Amniotic stem cell (primary cell): ENCODE results near the gene SENP7.
A peak's percentile ranks its signal among the peaks of the same experiment; 100 is the strongest.
"Not testable (repeated sequence)": the region's sequence is repeated elsewhere in the genome, so short reads cannot be mapped to it uniquely, and the experiment has no call there.

Experiments
- DNase-seq: peaks from one replicate; lab custom pipeline; 2025; lab: John Stamatoyannopoulos, UW

The SENP7 gene

GRCh38 chr3:101454629-101455028 lies 58.4 kb downstream of the SENP7 start:
- no peak for DNase-seq

DNA sequence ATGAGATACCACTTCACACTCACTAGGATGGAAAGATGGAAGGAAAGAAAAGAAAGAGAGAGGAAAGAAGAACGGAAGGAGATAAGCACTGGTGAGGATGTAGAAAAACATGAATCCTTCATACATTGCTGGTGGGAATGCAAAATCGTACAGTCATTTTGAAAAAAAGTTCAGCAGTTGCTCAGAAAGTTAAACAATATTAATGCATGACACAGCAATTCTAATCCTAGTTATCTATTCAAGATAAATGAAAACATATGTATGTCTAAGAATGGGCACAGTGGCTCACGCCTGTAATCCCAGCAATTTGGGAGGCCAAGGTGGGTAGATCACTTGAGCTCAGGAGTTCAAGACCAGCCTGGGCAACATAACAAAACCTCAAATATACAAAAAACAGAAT lies 59.1 kb downstream of the SENP7 start:
- no peak for DNase-seq

GRCh38 chr3:101438641-101439040 lies 74.4 kb downstream of the SENP7 start:
- DNase-seq: not testable (repeated sequence)

- no peak for DNase-seq
Observed at GRCh38 chr3:101433652-101434051, 79.4 kb downstream of the SENP7 start.

DNA sequence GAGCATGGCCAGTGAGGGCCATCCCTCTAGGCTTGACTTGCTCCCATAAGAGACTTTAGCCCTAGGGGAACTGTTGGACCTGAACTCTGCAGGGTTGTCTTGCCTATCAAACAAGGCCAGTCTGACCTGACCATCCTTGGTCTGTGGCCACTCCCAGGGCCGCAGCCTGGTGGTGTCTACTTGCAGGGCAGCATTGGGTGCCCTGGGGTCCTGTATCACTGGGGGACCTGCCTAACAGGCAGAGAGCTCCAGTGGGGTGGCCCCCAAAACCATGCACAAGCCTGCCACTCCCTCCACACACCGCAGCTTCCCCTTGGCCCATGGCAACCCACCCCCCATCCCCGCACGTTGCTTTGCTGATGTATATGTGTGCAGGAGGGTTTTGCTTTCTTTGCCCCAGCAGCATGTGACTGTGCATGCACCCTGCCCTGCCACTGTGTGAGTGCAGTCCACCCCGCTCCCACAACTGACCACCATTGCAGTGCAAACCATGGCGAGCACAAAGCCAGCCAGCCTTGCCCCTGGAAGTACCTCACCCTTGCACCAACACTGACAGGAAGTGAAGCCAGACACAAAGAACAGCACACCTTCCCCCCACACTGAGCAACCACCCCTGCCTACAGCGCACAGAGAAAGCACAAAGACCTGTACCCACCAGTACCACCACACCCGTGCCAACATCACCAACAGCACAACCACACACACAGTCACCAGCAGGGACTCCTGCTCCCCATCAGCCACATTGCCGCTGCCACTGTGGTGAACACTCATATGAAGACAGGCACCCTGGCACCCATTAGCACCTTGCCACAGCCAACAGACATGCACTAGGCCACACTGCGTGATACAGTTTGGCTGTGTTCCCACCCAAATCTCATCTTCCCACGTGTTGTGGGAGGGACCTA lies 88.8 kb downstream of the SENP7 start:
- DNase-seq: no peak

DNA sequence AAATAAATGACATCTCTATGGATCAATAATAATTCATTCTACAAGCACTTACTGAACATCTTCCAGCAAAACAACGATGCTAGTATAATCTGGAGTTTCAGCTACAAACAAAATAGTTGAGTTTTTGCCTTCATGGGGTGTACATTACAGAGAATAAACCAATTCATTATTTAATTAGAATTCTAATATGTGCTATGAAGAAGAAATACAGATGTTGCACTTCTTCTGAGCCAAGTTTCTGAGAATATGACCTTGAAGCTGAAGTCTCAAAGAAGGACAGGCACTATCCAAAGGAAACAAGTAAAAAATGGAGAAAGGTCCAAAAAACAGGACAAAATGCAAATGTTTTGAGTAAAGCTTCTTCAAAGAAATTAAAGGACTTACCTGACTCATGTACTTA lies 94.2 kb downstream of the SENP7 start:
- no peak for DNase-seq

- no peak for DNase-seq
Observed at GRCh38 chr3:101414121-101414520, 98.9 kb downstream of the SENP7 start.

DNA sequence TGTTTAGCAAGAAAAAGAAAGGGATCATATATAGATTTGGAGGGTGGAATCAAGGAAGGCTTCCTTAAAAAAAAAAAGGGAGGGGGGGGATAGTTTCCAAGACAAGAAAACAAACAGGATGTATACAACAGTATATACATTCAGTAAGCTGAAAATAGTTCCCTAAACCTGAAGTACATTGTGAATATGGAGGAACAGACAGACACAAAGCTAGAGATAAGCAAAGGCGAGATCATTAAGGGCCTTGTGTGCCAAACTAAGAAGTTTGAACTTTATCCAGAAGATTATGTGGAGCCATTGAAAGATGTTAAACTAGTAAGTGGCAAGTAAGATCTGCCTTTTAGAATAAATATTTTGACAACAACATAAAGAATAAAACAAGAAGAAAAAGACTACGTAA lies 99.4 kb downstream of the SENP7 start:
- no peak for DNase-seq

DNA sequence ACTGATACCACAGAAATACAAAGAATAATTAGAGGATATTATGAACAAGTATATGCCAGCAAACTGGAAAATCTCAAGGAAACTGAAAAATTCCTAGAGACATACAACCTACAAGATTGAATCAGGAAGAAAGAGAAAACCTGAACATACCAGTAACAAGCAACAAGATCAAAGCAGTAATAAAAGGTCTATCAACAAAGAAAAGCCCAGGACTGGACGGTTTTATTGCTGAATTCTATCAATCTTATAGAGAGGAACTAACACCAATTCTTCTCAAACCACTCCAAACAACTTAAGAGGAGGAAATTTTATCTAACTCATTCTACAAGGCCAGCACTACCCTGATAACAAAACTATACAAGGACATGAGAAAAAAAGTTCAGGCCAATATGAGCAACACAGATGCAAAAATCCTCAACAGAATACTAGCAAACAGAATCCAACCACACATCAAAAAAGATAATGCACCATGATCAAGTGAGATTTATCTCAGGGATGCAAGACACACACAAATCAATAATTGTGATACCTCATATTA lies 121.5 kb downstream of the SENP7 start:
- DNase-seq: no peak

DNA sequence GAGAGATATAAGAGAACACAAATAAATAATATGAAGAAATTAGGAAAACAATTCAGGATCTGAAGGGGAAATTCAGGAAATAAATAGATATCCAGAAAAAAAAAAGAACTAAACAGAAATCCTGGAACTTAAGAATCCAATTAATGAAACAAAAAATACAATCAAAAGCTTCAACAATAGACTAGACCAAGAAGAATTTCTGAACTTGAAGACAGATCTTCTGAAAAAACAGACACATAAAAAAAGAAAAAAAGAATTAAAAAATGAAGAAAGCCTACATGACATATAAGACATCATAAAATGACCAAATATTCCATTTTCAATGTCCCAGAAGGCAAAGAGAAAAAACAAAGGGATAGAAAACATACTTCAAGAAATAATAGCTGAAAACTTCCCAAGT lies 124.3 kb downstream of the SENP7 start:
- no peak for DNase-seq

- DNase-seq: no peak
Observed at GRCh38 chr3:101387351-101387750, 125.7 kb downstream of the SENP7 start.

DNA sequence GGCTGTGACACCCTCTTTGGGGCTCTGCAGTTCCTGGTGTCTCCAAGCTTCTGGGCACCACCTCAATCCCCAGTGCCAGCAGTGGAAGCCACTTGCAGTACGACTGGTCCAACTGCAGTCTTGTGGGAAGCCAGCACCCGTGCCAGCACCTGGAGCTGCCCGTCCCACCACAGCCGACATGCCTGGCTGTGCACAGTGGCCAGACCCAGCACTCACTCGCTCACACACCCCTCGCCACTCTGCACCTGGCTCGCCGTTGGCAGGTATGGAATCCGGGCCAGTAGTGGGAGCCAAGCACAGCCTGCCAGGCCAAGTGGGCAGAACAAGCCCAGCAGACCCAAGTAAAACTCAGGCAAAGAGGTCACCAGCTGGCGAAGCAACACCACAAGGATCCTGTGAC lies 128.6 kb downstream of the SENP7 start:
- DNase-seq: no peak

- no peak for DNase-seq
Observed at GRCh38 chr3:101383656-101384055, 129.4 kb downstream of the SENP7 start.

GRCh38 chr3:101383156-101383575 lies 129.8 kb downstream of the SENP7 start:
- DNase-seq: no peak

DNA sequence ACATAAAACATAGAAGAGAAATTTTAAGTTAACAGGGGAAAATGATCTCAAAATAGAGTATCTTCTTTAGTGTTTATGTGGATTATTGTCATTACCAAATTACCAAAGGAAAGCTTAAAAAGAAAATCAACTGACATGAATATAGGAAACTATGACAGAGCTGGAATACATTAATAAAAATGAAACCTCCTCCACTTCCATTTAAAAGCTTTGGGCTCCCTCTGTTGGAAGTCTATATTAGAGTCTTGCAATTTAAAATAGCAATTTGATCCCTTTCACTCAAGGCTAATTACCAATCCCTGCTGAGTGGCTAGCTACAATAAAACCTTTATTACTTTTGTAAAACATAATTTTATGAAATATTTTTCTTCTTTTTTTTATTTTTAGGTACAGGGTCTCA lies 131.2 kb downstream of the SENP7 start:
- peak; percentile 57 for DNase-seq

DNA sequence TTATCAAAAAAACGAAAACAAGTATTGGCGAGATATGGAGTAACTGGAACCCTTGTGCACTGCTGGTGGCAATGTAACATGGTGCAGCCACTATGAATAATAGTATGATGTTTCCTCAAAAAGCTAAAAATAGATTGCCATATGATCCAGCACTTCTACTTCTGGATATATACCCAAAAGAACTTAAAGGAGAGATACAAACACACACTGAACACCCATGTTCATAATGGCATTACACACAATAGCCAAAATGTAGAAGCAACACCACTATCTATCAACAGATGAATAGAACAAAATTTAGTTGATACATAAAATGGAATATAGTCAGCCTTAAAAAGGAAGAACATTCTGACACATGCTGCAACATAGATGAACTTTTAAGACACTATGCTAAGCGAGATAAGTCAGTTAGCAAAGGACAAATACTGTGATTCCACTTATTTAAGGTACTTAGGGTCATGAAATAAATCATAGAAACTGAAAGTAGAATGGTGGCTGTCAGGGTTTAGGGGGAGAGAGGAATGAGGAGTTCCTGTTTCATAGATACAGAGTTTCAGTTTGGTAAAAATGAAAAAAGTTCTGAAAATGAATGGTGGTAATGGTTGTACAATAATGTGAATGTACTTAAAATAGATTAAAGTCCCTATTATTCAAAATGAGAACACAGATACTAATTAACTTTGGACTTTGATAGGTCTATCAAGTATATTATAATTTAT lies 133.2 kb downstream of the SENP7 start:
- no peak for DNase-seq

DNA sequence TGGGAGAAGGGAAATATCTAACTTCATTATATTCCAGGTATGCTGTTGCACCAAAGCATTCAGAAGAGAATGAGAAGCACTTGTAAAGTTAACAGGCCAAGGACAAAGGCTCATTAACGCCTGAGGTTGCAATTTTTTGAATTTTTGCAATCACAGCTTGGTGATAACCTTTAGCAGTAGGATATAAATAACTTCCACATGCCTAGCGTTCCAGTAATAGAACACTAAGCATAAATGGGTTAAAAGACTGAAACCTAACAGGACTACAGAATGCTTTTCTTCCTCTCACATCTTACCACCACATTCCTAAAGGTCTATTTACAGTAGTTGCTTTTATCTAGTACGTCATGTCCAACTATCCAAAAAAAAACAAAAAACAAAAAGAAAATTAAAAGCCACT lies 135.2 kb downstream of the SENP7 start:
- no peak for DNase-seq

DNA sequence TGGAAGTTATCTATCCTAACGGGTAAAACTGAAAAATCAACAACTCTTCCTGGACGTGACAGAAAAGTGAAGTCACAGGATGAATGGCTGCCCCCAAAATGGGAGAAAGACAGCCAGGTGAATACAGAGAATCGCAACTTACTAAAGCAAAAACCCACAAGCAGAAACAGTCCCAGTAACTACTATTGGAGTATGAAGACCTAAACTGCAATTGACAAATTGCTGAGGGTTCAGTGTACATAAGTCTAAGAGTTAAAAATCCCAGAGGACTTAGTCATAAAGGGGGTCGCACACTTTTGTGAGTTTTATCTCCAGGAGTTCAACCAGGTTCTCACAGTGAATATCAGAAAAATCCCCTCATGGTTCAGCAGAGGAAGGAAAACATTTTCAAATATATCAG lies 135.8 kb downstream of the SENP7 start:
- no peak for DNase-seq

- no peak for DNase-seq
Observed at GRCh38 chr3:101375586-101375985, 137.4 kb downstream of the SENP7 start.

DNA sequence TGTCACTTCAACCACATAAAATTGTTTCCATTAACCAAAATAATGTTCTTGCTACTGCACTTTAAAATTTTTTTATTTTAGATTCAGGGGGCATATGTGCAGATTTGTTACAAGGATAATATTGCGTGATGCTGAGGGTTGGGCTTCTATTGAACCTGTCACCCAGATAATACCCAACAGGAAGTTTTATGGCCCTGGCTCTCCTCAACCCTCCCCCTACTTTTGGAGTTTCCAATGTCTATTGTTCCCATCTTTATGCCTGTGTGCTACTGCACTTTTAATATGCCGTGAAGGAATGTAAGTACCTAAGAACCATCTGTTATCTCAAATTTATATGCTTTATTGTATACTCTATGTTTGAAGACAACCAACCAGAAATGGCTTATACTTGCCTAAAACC lies 150.6 kb downstream of the SENP7 start:
- DNase-seq: no peak

- DNase-seq: no peak
Observed at GRCh38 chr3:101351829-101352228, 161.2 kb downstream of the SENP7 start.

- DNase-seq: no peak
Observed at GRCh38 chr3:101340591-101340990, 172.4 kb downstream of the SENP7 start.

DNA sequence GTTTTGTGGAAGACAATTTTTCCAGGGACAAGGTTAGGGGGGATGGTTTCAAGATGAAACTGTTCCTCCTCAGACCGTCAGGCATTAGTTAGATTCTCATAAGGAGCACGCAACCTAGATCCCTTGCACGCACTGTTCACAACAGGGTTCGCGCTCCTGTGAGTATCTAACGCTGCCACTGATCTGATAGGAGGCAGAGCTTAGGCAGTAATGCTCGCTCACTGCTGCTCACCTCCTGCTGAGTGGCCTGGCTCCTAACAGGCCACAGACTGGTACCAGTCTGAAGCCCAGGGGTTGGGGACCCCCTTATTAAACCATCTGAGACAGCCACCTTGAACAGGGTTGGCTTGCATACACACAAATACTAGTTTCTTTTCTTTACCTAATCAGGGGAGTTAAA lies 179.1 kb downstream of the SENP7 start:
- DNase-seq: no peak
